Fibroblast of lung (primary cell): Measurements from ENCODE around the gene NUP133.

Source experiments
- CTCF ChIP-seq, 2 donors: IDR thresholded peaks in 1 of 2; conservative IDR thresholded peaks in 1 of 2; 1 replicate in 1 of 2; 2 replicates in 1 of 2; pipeline ENCODE4 v1.5.1; 2011 to 2012; ENCODE audit warnings: low read length in 2 of 2, control low read depth in 1 of 2, inconsistent platforms in 1 of 2, low read depth in 1 of 2, mild to moderate bottlenecking in 1 of 2
- EZH2 ChIP-seq: IDR thresholded peaks from 2 replicates; pipeline ENCODE4 v1.5.1; 2012; ENCODE audit warnings: low read length, control low read depth, mild to moderate bottlenecking; ENCODE audit errors: missing control alignments

- TF ChIP-seq CTCF (conservative IDR thresholded peaks at IDR 0.05 in 1 of 2, IDR thresholded peaks at IDR 0.05 in 1 of 2; ENCODE audit: low read depth in 1 of 2, low read length in 2 of 2): no peak
- no peak for TF ChIP-seq EZH2
Observed at GRCh38 chr1:229470406-229471043, 37.6 kb downstream of the NUP133 start.
